HG02981 (cell line): Measurements from ENCODE around the gene ASB16.
A peak's percentile ranks its signal among the peaks of the same experiment; 100 is the strongest.

ENCODE experiments used
- ATAC-seq: cut with Tn5 transposase; IDR thresholded peaks from one replicate; pipeline ENCODE4 v1.9.1; 2021; ENCODE audit warnings: mild to moderate bottlenecking, moderate library complexity; ENCODE audit not compliant: unreplicated experiment

ASB16 gene

DNA sequence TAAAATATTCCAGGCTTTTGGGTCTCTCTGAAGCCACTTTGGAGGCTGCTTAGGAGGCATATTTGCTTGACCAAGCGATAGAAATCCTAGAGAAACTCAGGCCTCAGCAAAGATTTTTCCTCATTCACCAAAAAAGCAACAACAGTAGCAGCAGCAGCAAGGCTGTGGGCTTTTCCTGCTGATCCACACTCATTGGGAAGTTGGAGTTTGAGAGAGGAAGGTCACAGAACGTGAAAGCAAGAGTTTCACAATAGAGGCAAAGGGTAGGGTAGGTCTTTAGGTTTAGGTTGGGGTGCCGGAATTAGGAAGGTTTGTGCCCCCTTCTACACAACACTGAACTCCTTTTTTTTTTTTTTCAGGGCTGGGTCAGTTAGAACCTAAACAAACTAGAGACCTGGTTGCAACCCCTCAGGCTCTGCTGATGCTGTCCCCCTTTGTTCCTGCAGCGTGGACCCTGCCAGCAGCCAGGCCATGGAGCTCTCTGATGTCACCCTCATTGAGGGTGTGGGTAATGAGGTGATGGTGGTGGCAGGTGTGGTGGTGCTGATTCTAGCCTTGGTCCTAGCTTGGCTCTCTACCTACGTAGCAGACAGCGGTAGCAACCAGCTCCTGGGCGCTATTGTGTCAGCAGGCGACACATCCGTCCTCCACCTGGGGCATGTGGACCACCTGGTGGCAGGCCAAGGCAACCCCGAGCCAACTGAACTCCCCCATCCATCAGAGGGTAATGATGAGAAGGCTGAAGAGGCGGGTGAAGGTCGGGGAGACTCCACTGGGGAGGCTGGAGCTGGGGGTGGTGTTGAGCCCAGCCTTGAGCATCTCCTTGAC is 18.3 kb downstream of the ASB16 start:
- ATAC-seq, result no peak

- ATAC-seq, result no peak
Observed at GRCh38 chr17:44190481-44190880, 20.0 kb downstream of the ASB16 start.

DNA sequence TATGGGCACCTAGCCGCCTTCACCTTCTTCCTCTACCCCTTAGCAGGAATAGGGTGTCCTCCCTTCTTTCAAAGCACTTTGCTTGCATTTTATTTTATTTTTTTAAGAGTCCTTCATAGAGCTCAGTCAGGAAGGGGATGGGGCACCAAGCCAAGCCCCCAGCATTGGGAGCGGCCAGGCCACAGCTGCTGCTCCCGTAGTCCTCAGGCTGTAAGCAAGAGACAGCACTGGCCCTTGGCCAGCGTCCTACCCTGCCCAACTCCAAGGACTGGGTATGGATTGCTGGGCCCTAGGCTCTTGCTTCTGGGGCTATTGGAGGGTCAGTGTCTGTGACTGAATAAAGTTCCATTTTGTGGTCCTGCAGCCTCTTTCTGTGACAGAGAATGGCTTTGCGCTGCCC is 20.9 kb downstream of the ASB16 start:
- no peak for ATAC-seq

DNA sequence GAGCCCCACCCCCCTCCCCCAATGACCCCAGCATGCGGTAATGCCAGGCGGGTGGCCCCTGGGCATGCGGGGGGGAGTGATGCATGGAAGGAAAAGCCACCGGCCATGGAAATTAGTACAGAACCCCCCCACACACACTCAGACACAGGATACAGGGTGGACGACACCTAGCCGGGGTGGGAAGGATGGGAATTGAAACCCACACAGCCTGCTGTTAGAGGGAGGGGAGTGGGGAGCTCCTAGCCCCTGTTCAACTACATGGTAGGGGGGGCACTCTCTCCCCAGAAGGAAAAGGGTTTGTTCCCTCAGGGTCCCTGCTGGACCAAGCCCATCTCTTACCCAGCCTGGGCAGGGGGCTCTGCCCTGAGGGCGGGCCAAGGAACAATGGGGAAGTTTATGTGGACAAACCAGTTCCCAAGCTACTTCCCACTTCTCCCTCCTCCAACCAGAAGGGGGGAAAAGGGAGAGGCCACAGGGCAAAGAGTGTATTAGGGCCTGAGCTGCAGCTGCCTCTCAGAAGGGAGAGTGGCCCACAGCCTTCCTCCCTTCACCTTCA is 21.5 kb downstream of the ASB16 start:
- ATAC-seq, result no peak

DNA sequence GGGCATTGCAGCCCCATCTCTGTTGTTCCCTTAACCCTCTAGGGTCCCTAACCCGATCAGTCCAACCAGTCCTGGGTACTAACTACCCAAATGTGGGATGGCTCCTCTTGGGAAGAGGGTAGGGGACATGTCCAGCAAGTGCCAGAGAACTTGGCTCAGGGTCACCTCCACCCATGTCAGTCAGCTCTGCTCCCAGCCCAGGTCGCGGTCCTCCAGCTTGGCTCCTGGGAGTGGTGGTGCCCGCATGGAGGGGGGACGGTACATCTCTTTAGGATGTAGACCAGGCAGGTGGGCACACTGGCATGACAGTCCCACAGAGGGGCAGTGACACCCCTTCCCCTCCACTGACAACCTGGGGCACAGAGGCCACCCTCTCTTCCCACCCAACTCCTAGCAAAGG is 22.2 kb downstream of the ASB16 start:
- no peak for ATAC-seq

DNA sequence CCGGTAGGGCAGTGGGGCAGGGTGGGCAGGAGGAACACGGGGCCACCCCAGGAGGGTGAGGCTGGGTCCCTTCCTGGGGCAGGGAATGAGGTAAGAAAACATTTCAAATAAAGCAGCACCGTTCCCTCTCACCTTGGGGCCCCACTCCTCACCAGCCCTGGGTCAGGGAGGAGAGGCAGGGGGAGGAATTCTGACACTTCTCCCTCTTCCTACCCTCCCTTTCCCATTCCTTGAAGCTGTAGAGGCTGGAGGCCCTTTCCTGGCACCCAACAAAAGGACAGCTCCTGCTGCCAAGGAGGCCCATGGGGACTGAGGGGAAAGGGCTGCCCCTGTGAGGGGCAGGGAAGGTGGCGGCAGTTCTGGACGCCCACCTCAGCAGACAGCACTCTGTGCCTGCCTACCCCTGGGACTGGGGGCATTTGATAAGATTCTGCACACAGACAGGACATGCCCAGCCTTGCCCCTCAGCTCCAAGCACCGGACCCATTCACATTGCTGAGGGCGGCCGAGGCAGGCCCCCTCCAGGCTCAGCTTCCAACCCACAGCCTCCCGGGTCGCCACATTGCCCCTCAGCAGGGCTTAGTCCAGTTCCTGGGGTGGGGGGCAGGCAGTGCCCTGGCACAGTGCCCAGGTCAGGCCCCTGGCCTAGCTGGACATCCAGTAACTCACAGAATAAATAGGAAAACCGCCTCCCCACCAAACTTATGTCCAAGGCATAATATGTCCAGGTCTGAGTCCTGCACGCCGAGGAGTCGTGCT is 23.0 kb downstream of the ASB16 start:
- no peak for ATAC-seq

- ATAC-seq, result no peak
Observed at GRCh38 chr17:44197107-44197506, 26.6 kb downstream of the ASB16 start.

- no peak for ATAC-seq
Observed at GRCh38 chr17:44197980-44198720, 27.6 kb downstream of the ASB16 start.

DNA sequence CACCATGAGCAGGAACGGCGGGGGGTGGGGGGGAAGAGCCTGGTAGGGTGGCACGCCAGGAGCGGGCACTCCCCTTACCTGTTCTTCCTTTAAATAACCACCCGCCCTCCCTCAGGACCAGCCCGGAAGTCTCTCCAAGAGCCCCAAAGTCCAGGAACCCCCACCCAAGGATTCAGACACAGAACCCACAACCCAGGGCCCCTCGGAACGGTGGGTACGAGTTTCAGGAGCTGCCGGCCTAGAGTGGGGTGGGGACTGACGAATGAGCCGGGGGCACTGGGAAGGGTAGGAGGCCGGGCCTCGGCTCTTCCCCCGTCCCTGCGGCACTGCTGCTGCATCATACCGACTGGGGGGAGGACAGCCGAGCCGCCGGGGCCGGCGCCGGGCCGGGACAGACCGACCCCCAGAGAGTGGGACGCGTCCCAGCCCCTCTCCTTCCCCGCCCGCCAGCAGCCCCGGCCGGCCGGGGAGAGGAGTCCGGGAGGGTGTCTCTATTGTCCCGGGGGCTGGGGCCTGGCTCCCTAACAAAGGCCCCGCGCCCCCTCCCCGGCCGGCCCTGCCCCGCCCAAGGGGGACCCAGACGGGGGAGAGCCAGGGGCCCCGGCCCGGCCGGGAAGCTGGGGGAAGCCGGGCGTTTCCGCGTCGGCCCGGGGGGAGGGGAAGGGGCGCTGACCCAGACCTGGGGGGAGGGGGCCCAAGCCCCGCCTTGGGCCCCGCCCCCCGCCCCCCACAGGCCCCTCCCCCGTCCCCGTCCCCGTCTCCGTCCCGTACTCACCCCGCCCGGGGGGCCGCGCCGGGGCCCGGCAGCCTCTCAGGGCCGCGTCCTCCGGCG is 28.4 kb downstream of the ASB16 start:
- peak; percentile 27 for ATAC-seq

DNA sequence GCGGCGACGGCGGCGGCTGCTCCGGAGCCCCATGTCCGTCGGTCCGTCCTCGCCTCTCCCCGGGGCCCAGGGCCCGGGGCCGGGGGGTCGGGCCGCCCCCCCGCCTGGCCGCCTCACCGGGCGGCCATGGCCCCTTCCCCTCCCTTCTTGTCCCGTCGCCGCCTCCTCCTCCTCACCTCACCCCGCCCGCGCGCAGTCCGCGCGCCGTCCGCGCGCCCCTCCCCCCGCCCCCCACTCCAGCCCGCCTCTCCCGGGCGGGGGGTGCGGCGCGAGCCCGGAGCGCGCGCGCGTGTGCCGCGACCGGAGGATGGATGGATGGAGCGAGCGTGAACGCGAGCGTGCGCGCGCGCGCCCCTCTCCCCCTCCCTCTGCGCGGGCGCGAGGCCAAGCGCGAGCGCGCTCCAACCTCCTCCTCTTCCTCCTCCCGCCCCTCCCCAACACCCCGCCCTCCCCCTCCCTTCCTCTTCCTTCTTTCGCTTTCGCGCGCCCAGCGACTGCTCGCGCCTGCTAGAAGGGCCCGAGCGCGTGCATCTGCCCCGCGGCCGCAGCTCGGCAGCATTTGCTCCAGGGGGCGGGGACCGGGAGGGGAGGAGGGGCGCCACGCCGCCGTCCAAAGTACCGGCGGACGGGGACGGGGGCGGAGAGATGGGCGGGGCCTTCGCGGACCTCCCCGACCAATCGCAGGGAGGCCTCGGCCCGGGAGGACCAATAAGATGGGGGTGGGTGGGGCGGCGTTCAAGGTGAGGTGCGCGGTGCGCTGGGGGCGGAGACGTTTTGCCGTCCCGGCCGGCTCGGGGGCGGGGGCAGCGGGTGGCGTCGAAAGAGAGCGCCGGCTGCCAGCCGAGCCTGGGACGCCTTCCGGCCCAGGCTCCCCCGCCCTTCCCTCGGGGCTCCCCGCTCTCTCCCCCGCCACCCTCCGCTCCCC is 29.3 kb downstream of the ASB16 start, which contains the start of gene ATXN7L3:
Gene ATXN7L3, minus strand, starts transcription at position 332 of the 925 bp plus-strand sequence. CDS start 1,814 bp downstream, outside the sequence.
- ATAC-seq, result peak; percentile 59

GRCh38 chr17:44200478-44201155 is 30.1 kb downstream of the ASB16 start:
- ATAC-seq, result peak; percentile 2

DNA sequence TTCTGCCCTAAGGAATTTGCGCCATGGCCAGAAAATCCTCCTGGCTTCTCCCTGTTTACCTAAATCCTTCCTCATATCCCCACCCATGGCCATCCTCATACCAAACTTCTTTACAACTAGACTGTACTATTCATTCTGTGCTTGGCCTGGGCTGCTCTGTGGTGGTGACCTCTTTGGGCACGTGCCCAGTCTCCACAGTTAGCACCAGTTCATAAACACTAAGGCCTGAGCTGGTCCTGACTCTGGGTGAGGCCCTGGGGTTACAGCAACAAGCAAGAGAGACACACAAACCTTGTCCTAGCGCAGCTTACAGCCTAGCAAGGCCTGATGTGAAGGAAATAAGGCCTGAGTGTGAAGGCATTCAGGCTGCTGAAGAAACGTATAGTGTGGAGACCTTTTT is 32.3 kb downstream of the ASB16 start:
- no peak for ATAC-seq

DNA sequence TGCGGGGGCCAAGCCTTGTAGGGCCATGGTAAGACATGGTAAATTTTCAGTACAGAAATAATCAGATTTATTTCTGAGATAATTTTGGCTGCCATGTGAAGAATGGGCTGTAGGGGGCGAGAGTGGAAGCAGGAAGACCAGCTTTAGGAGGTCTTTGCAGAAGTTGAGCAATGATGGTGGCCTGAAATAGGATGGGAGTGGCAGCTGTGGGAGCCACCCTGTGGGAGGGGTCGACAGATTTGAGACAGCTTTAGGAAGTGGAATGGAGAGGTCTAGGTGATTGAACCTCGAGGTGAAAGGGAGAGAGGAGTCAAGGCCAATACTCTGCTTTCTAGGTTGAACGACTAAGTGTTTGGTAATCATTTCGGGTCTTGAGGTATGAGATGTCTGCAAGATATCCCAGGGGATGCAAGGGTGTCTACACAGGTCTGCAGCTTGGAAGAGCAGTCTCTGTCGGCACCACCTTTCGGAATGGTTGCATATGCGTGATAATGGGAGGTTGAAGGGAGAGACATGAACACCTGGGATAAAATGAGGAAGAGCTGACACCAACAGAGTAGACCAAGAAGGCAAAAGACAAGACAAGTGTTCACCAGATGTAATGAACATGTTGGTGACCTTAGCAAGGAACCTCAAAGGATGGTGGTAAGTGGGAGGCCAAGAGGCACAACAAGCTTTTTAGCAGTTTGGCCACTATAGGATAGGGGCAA is 33.4 kb downstream of the ASB16 start:
- ATAC-seq, result no peak

- ATAC-seq, result no peak
Observed at GRCh38 chr17:44204441-44204882, 34.0 kb downstream of the ASB16 start.

DNA sequence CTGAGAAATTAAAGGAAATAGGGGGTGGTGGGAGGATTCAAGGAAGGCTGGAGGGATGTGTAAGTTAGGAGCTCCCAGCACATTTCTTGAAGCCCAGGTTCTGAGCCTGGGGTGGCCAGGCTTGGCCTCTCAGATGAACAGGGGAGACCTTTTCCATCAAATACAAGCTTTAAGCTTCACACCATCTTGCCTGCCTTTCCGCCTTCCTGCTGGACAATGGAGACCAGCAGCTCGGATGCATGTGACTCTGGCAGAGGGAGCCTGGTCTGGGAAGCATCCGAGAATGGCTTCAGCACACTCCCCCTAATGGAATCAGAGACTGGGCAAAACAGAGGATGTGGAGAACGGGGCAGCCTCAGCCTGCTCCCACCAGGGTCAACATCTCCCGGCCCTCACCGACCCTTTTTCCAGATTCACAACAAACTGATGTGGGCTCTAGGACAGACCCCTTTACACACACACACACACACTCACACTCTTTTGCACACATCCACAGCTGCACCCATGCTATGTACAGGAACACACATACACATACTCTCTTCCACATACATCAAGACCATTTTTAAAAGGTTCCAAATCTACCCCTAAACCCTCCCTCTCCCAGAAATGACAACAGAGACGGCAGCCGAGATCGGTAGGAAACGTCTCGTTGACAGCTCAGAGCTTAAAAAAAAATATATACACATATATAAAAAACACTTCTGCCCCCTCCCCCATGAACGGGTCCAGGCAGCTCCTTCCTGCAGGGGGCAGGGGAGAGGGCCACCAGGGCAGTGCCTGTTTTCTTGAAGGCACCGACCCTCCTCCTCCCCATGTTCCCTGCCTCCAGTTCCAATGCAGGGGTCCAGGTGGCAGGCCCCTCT is 35.7 kb downstream of the ASB16 start:
- ATAC-seq, result no peak

DNA sequence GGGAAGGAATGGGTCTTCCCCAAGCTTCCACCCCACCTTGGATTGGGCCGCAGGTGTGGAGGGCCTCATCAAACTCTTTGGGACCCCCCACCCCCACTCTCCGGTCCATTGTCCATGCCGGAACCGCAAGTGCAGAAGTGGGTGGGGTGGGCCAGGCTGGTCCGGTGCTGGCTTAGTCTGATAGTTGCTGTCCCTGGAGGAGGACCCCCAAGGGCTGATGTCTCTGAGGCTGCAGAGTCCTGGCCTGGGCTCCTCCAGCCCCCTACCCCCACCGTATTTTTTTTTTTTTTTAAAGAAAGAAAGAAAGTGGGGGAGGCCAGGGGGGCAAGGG is 36.3 kb downstream of the ASB16 start:
- ATAC-seq, result no peak

DNA sequence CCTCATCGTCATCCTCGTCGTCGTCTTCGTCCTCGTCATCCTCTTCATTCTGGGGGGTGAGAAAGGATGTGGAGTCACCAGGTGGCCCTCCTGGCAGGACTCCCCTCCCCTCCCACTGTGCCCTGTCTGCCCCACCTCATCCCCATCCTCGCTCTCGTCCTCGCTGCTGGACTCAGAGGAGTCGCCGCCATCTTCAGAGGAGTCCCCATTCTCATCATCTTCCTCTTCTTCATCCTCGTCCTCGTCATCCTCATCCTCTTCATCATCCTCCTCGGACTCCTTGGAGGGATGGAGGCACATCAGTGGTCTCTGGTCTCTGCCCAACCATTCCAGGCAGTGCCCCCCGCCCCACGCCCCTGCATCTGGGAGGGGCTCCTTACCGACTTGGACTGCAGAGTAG is 36.8 kb downstream of the ASB16 start:
- ATAC-seq, result no peak
